Mesenchymal stem cell (in vitro differentiated cells and primary cell): ENCODE data around the gene KRT20.

Source experiments
- DNase-seq: peaks from one replicate; pipeline ENCODE4 v3.0.0-alpha.2; 2013
- H2AFZ ChIP-seq: one replicate; pipeline ENCODE4 v1.6.1; 2013; ENCODE audit warnings: low read depth, mild to moderate bottlenecking, control low read depth, inconsistent platforms, low read length, moderate library complexity
- H2AK5ac ChIP-seq: 2 replicates; pipeline ENCODE4 v1.6.1; 2013; ENCODE audit warnings: low read length, moderate library complexity, mild to moderate bottlenecking, inconsistent platforms; ENCODE audit not compliant: severe bottlenecking
- H2BK120ac ChIP-seq: one replicate; pipeline ENCODE4 v1.6.1; 2013; ENCODE audit warnings: low read depth, mild to moderate bottlenecking, inconsistent platforms, low read length, moderate library complexity
- H2BK12ac ChIP-seq, 2 experiments: one replicate each; pipeline ENCODE4 v1.6.1; 2013; ENCODE audit warnings: inconsistent platforms in 2 of 2, low read length in 2 of 2, mild to moderate bottlenecking in 2 of 2, moderate library complexity in 2 of 2, control low read depth in 1 of 2
- H2BK15ac ChIP-seq: one replicate; pipeline ENCODE4 v1.6.1; 2013; ENCODE audit warnings: mild to moderate bottlenecking, low read depth, inconsistent platforms; ENCODE audit not compliant: poor library complexity, severe bottlenecking
- H2BK5ac ChIP-seq: 2 replicates; pipeline ENCODE4 v1.6.1; 2013; ENCODE audit warnings: low read depth, mild to moderate bottlenecking, low read length, control low read depth, inconsistent platforms; ENCODE audit not compliant: poor library complexity, severe bottlenecking
- H3K14ac ChIP-seq, 2 experiments: one replicate each; pipeline ENCODE4 v1.6.1; 2013; ENCODE audit warnings: inconsistent platforms in 2 of 2, low read length in 2 of 2, control low read depth in 1 of 2, mild to moderate bottlenecking in 1 of 2, moderate library complexity in 1 of 2
- H3K18ac ChIP-seq, 2 experiments: one replicate each; pipeline ENCODE4 v1.6.1; 2013; ENCODE audit warnings: inconsistent platforms in 2 of 2, low read length in 2 of 2, control low read depth in 1 of 2, low read depth in 1 of 2, mild to moderate bottlenecking in 1 of 2
- H3K23ac ChIP-seq, 2 experiments: one replicate each; pipeline ENCODE4 v1.6.1; 2013; ENCODE audit warnings: inconsistent platforms in 2 of 2, low read length in 2 of 2, mild to moderate bottlenecking in 2 of 2, moderate library complexity in 2 of 2, control low read depth in 1 of 2
- H3K27ac ChIP-seq: 2 replicates; pipeline ENCODE4 v1.5.1; 2013; ENCODE audit warnings: mild to moderate bottlenecking, moderate library complexity, low read length, control low read depth, inconsistent platforms; ENCODE audit not compliant: poor library complexity, severe bottlenecking
- H3K27me3 ChIP-seq, 2 experiments: 2 replicates each; pipeline versions ENCODE4 v1.6.1 to v1.7.0; 2013; ENCODE audit warnings: low read length in 2 of 2, mild to moderate bottlenecking in 2 of 2, moderate library complexity in 2 of 2, control low read depth in 1 of 2, inconsistent platforms in 1 of 2; ENCODE audit not compliant: control insufficient read depth in 1 of 2, insufficient read depth in 1 of 2
- H3K36me3 ChIP-seq, 2 experiments: 2 replicates each; pipeline versions ENCODE4 v1.6.1 to v1.7.0; 2013; ENCODE audit warnings: low read length in 2 of 2, control low read depth in 1 of 2, inconsistent platforms in 1 of 2, low read depth in 1 of 2, mild to moderate bottlenecking in 1 of 2; ENCODE audit not compliant: insufficient read depth in 2 of 2, control insufficient read depth in 1 of 2
- H3K4ac ChIP-seq, 2 experiments: one replicate each; pipeline ENCODE4 v1.6.1; 2013; ENCODE audit warnings: inconsistent platforms in 2 of 2, low read length in 2 of 2, mild to moderate bottlenecking in 2 of 2, moderate library complexity in 2 of 2, control low read depth in 1 of 2, low read depth in 1 of 2
- H3K4me1 ChIP-seq: 2 replicates; pipeline ENCODE4 v1.6.1; 2013; ENCODE audit warnings: low read depth, low read length, control low read depth; ENCODE audit not compliant: control insufficient read depth, insufficient read depth
- H3K4me2 ChIP-seq: 2 replicates; pipeline ENCODE4 v1.6.1; 2013; ENCODE audit warnings: low read length, mild to moderate bottlenecking, inconsistent platforms; ENCODE audit not compliant: poor library complexity, severe bottlenecking
- H3K4me3 ChIP-seq, 2 experiments: 2 replicates each; pipeline versions ENCODE4 v1.5.1 to v1.7.0; 2013; ENCODE audit warnings: low read length in 2 of 2, mild to moderate bottlenecking in 2 of 2, control low read depth in 1 of 2, low read depth in 1 of 2; ENCODE audit not compliant: insufficient read depth in 1 of 2
- H3K79me1 ChIP-seq: replicated peaks from 2 replicates; pipeline ENCODE4 v1.6.1; 2013; ENCODE audit warnings: mild to moderate bottlenecking, control low read depth, low read length, inconsistent platforms; ENCODE audit not compliant: poor library complexity, severe bottlenecking
- H3K9ac ChIP-seq: 2 replicates; pipeline ENCODE4 v1.7.0; 2013; ENCODE audit warnings: mild to moderate bottlenecking, low read length, moderate library complexity
- H3K9me3 ChIP-seq: 2 replicates; pipeline ENCODE4 v1.7.0; 2013; ENCODE audit warnings: mild to moderate bottlenecking, low read length; ENCODE audit not compliant: control insufficient read depth
- H4K8ac ChIP-seq: one replicate; pipeline ENCODE4 v1.6.1; 2013; ENCODE audit warnings: inconsistent platforms, mild to moderate bottlenecking, low read length, moderate library complexity
- H4K91ac ChIP-seq: one replicate; pipeline ENCODE4 v1.6.1; 2013; ENCODE audit warnings: mild to moderate bottlenecking, low read length, inconsistent platforms
- WGBS: methylation state at CpG from one replicate; pipeline ENCODE4 v1.1.7; 2013; ENCODE audit warnings: mixed read lengths; 5-methylcytosine and 5-hydroxymethylcytosine counted together

KRT20 gene

GRCh38 chr17:40905370-40905769 lies 20.3 kb upstream of the KRT20 start:
- WGBS: 97% methylated on average over 3 of the region's 5 CpGs
- H3K14ac ChIP-seq: no peak overlapping the region
- H2BK15ac ChIP-seq: no peak overlapping the region
- H3K4me3 ChIP-seq: no peak overlapping the region
- H2AK5ac ChIP-seq: peak overlapping the region; percentile 79
- no peaks in the 10 kb centered on the region for H3K9me3 ChIP-seq
- H4K91ac ChIP-seq: no peak overlapping the region
- no peak overlapping the region for H2BK12ac ChIP-seq
- no peak for DNase-seq
- peaks cover 14% of the 10 kb centered on the region for H3K4me1 ChIP-seq
- no peak overlapping the region for H3K27ac ChIP-seq
- no peak overlapping the region for H2BK5ac ChIP-seq
- H3K79me1 ChIP-seq: no peaks in the 10 kb centered on the region
- no peak overlapping the region for H3K18ac ChIP-seq
- no peak overlapping the region for H2AFZ ChIP-seq
- H4K8ac ChIP-seq: no peak overlapping the region
- no peak overlapping the region for H2BK120ac ChIP-seq
- H3K4me2 ChIP-seq: no peak overlapping the region
- no peaks in the 10 kb centered on the region for H3K36me3 ChIP-seq
- H3K4ac ChIP-seq: no peak overlapping the region
- no peak overlapping the region for H3K23ac ChIP-seq
- no peaks in the 10 kb centered on the region for H3K27me3 ChIP-seq
- no peak overlapping the region for H3K9ac ChIP-seq

- peaks cover 13% of the 10 kb centered on the region for H3K4me1 ChIP-seq
- WGBS: 44% methylated on average over 11 of the region's 12 CpGs
- peak overlapping the region; percentile 16 for H3K9ac ChIP-seq
Measured at GRCh38 chr17:40903129-40903847, 18.2 kb upstream of the KRT20 start.

GRCh38 chr17:40902498-40902897 lies 17.5 kb upstream of the KRT20 start:
- peak overlapping the region; percentile 99 for H3K27ac ChIP-seq
- H4K91ac ChIP-seq: no peak overlapping the region
- no peak overlapping the region for H2BK12ac ChIP-seq
- H3K9me3 ChIP-seq: no peaks in the 10 kb centered on the region
- no peaks in the 10 kb centered on the region for H3K27me3 ChIP-seq
- no peak overlapping the region for H3K23ac ChIP-seq
- H3K18ac ChIP-seq: no peak overlapping the region
- no peak overlapping the region for H3K4ac ChIP-seq
- H3K4me2 ChIP-seq: no peak overlapping the region
- peak overlapping the region; percentile 95 for H2BK5ac ChIP-seq
- no peak overlapping the region for H3K4me3 ChIP-seq
- WGBS: 100% methylated on average over 2 of the region's 4 CpGs
- no peak overlapping the region for H2AFZ ChIP-seq
- no peak for DNase-seq
- H2BK15ac ChIP-seq: no peak overlapping the region
- no peaks in the 10 kb centered on the region for H3K79me1 ChIP-seq
- no peak overlapping the region for H4K8ac ChIP-seq
- no peak overlapping the region for H2BK120ac ChIP-seq
- H2AK5ac ChIP-seq: peak overlapping the region; percentile 100
- H3K14ac ChIP-seq: no peak overlapping the region
- peak overlapping the region; percentile 56 for H3K9ac ChIP-seq
- peaks cover 13% of the 10 kb centered on the region for H3K4me1 ChIP-seq
- no peaks in the 10 kb centered on the region for H3K36me3 ChIP-seq

More at GRCh38 chr17:40903129-40903847, 18.2 kb upstream of the KRT20 start:
- no peak overlapping the region for H3K4ac ChIP-seq
- peak overlapping the region; percentile 44 for H3K4me2 ChIP-seq
- peak; percentile 45 for DNase-seq
- no peaks in the 10 kb centered on the region for H3K9me3 ChIP-seq
- no peaks in the 10 kb centered on the region for H3K36me3 ChIP-seq
- H3K18ac ChIP-seq: no peak overlapping the region
- H3K27ac ChIP-seq: peak overlapping the region; percentile 100
- H4K91ac ChIP-seq: no peak overlapping the region
- H2AFZ ChIP-seq: no peak overlapping the region
- H2BK12ac ChIP-seq: no peak overlapping the region
- no peak overlapping the region for H2BK15ac ChIP-seq
- peak overlapping the region; percentile 49 for H2AK5ac ChIP-seq
- peak overlapping the region; percentile 38 for H4K8ac ChIP-seq
- H2BK5ac ChIP-seq: peak overlapping the region; percentile 95
- no peak overlapping the region for H3K14ac ChIP-seq
- H3K23ac ChIP-seq: peak overlapping the region in 1 of 2 experiments; percentile 95
- H2BK120ac ChIP-seq: no peak overlapping the region
- H3K4me3 ChIP-seq: no peak overlapping the region
- no peaks in the 10 kb centered on the region for H3K79me1 ChIP-seq
- no peaks in the 10 kb centered on the region for H3K27me3 ChIP-seq

GRCh38 chr17:40901981-40902474 lies 17.0 kb upstream of the KRT20 start:
- peak overlapping the region; percentile 100 for H2AK5ac ChIP-seq
- no peaks in the 10 kb centered on the region for H3K36me3 ChIP-seq
- H3K4me2 ChIP-seq: no peak overlapping the region
- H4K91ac ChIP-seq: no peak overlapping the region
- H2AFZ ChIP-seq: no peak overlapping the region
- DNase-seq: no peak
- peaks cover 13% of the 10 kb centered on the region for H3K4me1 ChIP-seq
- no peak overlapping the region for H3K23ac ChIP-seq
- H3K4me3 ChIP-seq: no peak overlapping the region
- H4K8ac ChIP-seq: no peak overlapping the region
- no peak overlapping the region for H2BK12ac ChIP-seq
- peak overlapping the region; percentile 56 for H3K9ac ChIP-seq
- H3K14ac ChIP-seq: no peak overlapping the region
- no peaks in the 10 kb centered on the region for H3K27me3 ChIP-seq
- no CpG with 5 or more reads among the region's 1 CpG for WGBS
- no peak overlapping the region for H3K18ac ChIP-seq
- no peaks in the 10 kb centered on the region for H3K79me1 ChIP-seq
- H2BK15ac ChIP-seq: no peak overlapping the region
- H3K9me3 ChIP-seq: no peaks in the 10 kb centered on the region
- no peak overlapping the region for H3K4ac ChIP-seq
- peak overlapping the region; percentile 20 for H2BK5ac ChIP-seq
- H2BK120ac ChIP-seq: no peak overlapping the region
- H3K27ac ChIP-seq: peak overlapping the region; percentile 99
